ENCODE measurements around the gene SNX19.

- no peak for TF ChIP-seq SMC3 (conservative IDR thresholded peaks at IDR 0.05; ENCODE audit: poor library complexity)
- TF ChIP-seq CTCF (IDR thresholded peaks at IDR 0.05; ENCODE audit: poor library complexity, severe bottlenecking) = no peak
- TF ChIP-seq POLR2AphosphoS5 (IDR thresholded peaks at IDR 0.05) = no peak
These were observed 43.8 kb downstream of the SNX19 start for GRCh38 chr11:130872513-130872912.
